IMR-90 (cell line): ENCODE measurements around the gene MSMP. TPM values are rescaled to one million over a fixed set of nuclear protein-coding genes. Genes with fewer than 3 reads are reported as not detected.
A peak's percentile ranks its signal among the peaks of the same experiment; 100 is the strongest.

ENCODE experiments used
- ATAC-seq: fragments of 200-7000 bp; cut with Tn5 transposase; 2 replicates; pipeline ENCODE4 v1.9.1; 2020; ENCODE audit warnings: low read depth, mild to moderate bottlenecking, moderate library complexity
- BruUV-seq: library from RNA; stranded (reverse); fragments of 400-500 nt; replicated peaks from 2 replicates; lab custom pipeline; 2021; lab: Mats Ljungman, UMichigan
- CTCF ChIA-PET: fragments of 300-600 bp; formaldehyde crosslinking; extraction: SDS; loops from one replicate; lab custom pipeline; 2021; ENCODE audit warnings: antibody characterized with exemption; lab: Yijun Ruan, JAX
- POLR2A ChIA-PET: fragments of 300-600 bp; sonication (Branson Sonifier 250); formaldehyde crosslinking; loops from one replicate; lab custom pipeline; 2022; ENCODE audit warnings: antibody characterized with exemption; ENCODE audit not compliant: unreplicated experiment; lab: Charles Lee
- DNase-seq: peaks from one replicate; pipeline ENCODE4 v3.0.0; 2013
- H2AFZ ChIP-seq: replicated peaks from 2 replicates; pipeline ENCODE3; 2013; ENCODE audit warnings: low read length, mild to moderate bottlenecking; ENCODE audit not compliant: poor library complexity
- H2AK5ac ChIP-seq: 2 replicates; pipeline ENCODE4 v1.6.1; 2013; ENCODE audit warnings: low read depth, low read length, inconsistent platforms
- H2AK9ac ChIP-seq: replicated peaks from 2 replicates; pipeline ENCODE3; 2013; ENCODE audit warnings: mild to moderate bottlenecking, low read depth, low read length, moderate library complexity; ENCODE audit not compliant: poor library complexity
- H2BK120ac ChIP-seq: 2 replicates; pipeline ENCODE4 v1.6.1; 2013; ENCODE audit warnings: low read depth, low read length, inconsistent platforms
- H2BK15ac ChIP-seq: 3 replicates; pipeline ENCODE4 v1.6.1; 2013; ENCODE audit warnings: low read depth, low read length, inconsistent platforms
- H2BK20ac ChIP-seq: 2 replicates; pipeline ENCODE4 v1.6.1; 2013; ENCODE audit warnings: low read depth, mild to moderate bottlenecking, inconsistent platforms, low read length, moderate library complexity
- H2BK5ac ChIP-seq: 2 replicates; pipeline ENCODE4 v1.6.1; 2013; ENCODE audit warnings: mild to moderate bottlenecking, low read depth, low read length, inconsistent platforms; ENCODE audit not compliant: poor library complexity, severe bottlenecking
- H3K14ac ChIP-seq: replicated peaks from 2 replicates; pipeline ENCODE4 v1.6.1; 2013; ENCODE audit warnings: low read depth, low read length, inconsistent platforms
- H3K18ac ChIP-seq: 2 replicates; pipeline ENCODE4 v1.6.1; 2013; ENCODE audit warnings: low read depth, low read length, control low read depth
- H3K23ac ChIP-seq: 2 replicates; pipeline ENCODE4 v1.6.1; 2013; ENCODE audit warnings: low read depth, low read length, inconsistent platforms
- H3K27ac ChIP-seq: 2 replicates; pipeline ENCODE4 v1.5.1; 2013; ENCODE audit warnings: mild to moderate bottlenecking, control low read depth, low read length; ENCODE audit not compliant: insufficient read depth
- H3K27me3 ChIP-seq: 2 replicates; pipeline ENCODE4 v1.6.1; 2013; ENCODE audit warnings: low read length; ENCODE audit not compliant: control insufficient read depth, insufficient read depth
- H3K36me3 ChIP-seq: 2 replicates; pipeline ENCODE4 v1.6.1; 2013; ENCODE audit warnings: low read length, mixed read lengths; ENCODE audit not compliant: control insufficient read depth, insufficient read depth
- H3K4ac ChIP-seq: 2 replicates; pipeline ENCODE4 v1.6.1; 2013; ENCODE audit warnings: low read depth, low read length, inconsistent platforms
- H3K4me1 ChIP-seq: 2 replicates; pipeline ENCODE4 v1.6.1; 2013; ENCODE audit warnings: low read length, mixed read lengths; ENCODE audit not compliant: control insufficient read depth, insufficient read depth
- H3K4me2 ChIP-seq: 2 replicates; pipeline ENCODE4 v1.6.1; 2013; ENCODE audit warnings: low read depth, mild to moderate bottlenecking, control low read depth, low read length, moderate library complexity
- H3K4me3 ChIP-seq: 2 replicates; pipeline ENCODE4 v1.5.1; 2013; ENCODE audit warnings: low read depth, mild to moderate bottlenecking, control low read depth, low read length, moderate library complexity; ENCODE audit not compliant: insufficient read depth
- H3K56ac ChIP-seq: 2 replicates; pipeline ENCODE4 v1.6.1; 2013; ENCODE audit warnings: low read length, inconsistent platforms; ENCODE audit not compliant: insufficient read depth; ENCODE audit errors: extremely low read depth
- H3K79me1 ChIP-seq, 2 experiments: 2 replicates each; pipeline ENCODE4 v1.6.1; 2013; ENCODE audit warnings: low read length in 2 of 2, inconsistent platforms in 1 of 2, low read depth in 1 of 2
- H3K9ac ChIP-seq: 2 replicates; pipeline ENCODE4 v1.6.1; 2013; ENCODE audit warnings: low read depth, low read length, control low read depth
- H3K9me1 ChIP-seq: 2 replicates; pipeline ENCODE4 v1.6.1; 2013; ENCODE audit warnings: low read length, inconsistent platforms; ENCODE audit not compliant: insufficient read depth
- H3K9me3 ChIP-seq: 2 replicates; pipeline ENCODE4 v1.6.1; 2013; ENCODE audit warnings: low read length; ENCODE audit not compliant: control insufficient read depth, insufficient read depth
- H4K20me1 ChIP-seq: 2 replicates; pipeline ENCODE4 v1.6.1; 2013; ENCODE audit warnings: low read length, inconsistent platforms; ENCODE audit not compliant: insufficient read depth
- H4K5ac ChIP-seq: 2 replicates; pipeline ENCODE4 v1.6.1; 2013; ENCODE audit warnings: mild to moderate bottlenecking, low read depth, low read length, control low read depth
- H4K8ac ChIP-seq, 2 experiments: 2 replicates each; pipeline ENCODE4 v1.6.1; 2013; ENCODE audit warnings: low read depth in 2 of 2, low read length in 2 of 2, control low read depth in 1 of 2, inconsistent platforms in 1 of 2
- H4K91ac ChIP-seq: 2 replicates; pipeline ENCODE4 v1.6.1; 2013; ENCODE audit warnings: low read depth, low read length, inconsistent platforms; ENCODE audit not compliant: insufficient read depth
- BHLHE40 ChIP-seq: fragments of 150-350 bp; IDR thresholded peaks from 2 replicates; pipeline ENCODE4 v1.6.1; 2016; ENCODE audit warnings: mild to moderate bottlenecking, low read depth, low read length
- CEBPB ChIP-seq: IDR thresholded peaks from 2 replicates; pipeline ENCODE4 v1.6.1; 2012; ENCODE audit warnings: low read depth, low read length, improper control_type of control experiment
- CHD1 ChIP-seq: IDR thresholded peaks from 2 replicates; pipeline ENCODE4 v1.6.1; 2012; ENCODE audit warnings: low read depth, low read length, improper control_type of control experiment
- FOS ChIP-seq: fragments of 150-350 bp; IDR thresholded peaks from 2 replicates; pipeline ENCODE4 v1.6.1; 2016; ENCODE audit warnings: low read depth, low read length
- MAFK ChIP-seq: IDR thresholded peaks from 2 replicates; pipeline ENCODE4 v1.6.1; 2012; ENCODE audit warnings: low read depth, low read length, improper control_type of control experiment
- MAZ ChIP-seq: IDR thresholded peaks from 2 replicates; pipeline ENCODE4 v1.6.1; 2012; ENCODE audit warnings: low read depth, mild to moderate bottlenecking, low read length, improper control_type of control experiment, moderate library complexity, borderline replicate concordance
- MXI1 ChIP-seq: IDR thresholded peaks from 2 replicates; pipeline ENCODE4 v1.6.1; 2012; ENCODE audit warnings: low read depth, mild to moderate bottlenecking, low read length, moderate library complexity, borderline replicate concordance
- NFE2L2 ChIP-seq: fragments of 150-350 bp; IDR thresholded peaks from 2 replicates; pipeline ENCODE4 v1.6.1; 2016; ENCODE audit warnings: low read depth, mild to moderate bottlenecking, low read length
- POLR2A ChIP-seq: IDR thresholded peaks from 2 replicates; pipeline ENCODE4 v1.6.1; 2012; ENCODE audit warnings: mild to moderate bottlenecking, low read depth, low read length
- RAD21 ChIP-seq: IDR thresholded peaks from 2 replicates; pipeline ENCODE4 v1.6.1; 2012; ENCODE audit warnings: low read length, improper control_type of control experiment
- RCOR1 ChIP-seq: IDR thresholded peaks from 2 replicates; pipeline ENCODE4 v1.6.1; 2012; ENCODE audit warnings: mild to moderate bottlenecking, low read length, improper control_type of control experiment; ENCODE audit not compliant: insufficient replicate concordance
- RFX5 ChIP-seq: IDR thresholded peaks from 2 replicates; pipeline ENCODE4 v1.8.0; 2012; ENCODE audit warnings: low read depth, mild to moderate bottlenecking, low read length, moderate library complexity
- SMC3 ChIP-seq: fragments of 150-350 bp; IDR thresholded peaks from 2 replicates; pipeline ENCODE4 v1.6.1; 2016; ENCODE audit warnings: low read depth, mild to moderate bottlenecking, antibody characterized with exemption, low read length, moderate library complexity
- WGBS, 2 experiments: methylation state at CpG; one replicate each; pipeline versions ENCODE4 v1.1.5 to v1.1.7; 2013; ENCODE audit warnings: missing lambda C conversion rate in 2 of 2; ENCODE audit not compliant: insufficient read length in 1 of 2; ENCODE audit errors: extremely low coverage in 2 of 2; 5-methylcytosine and 5-hydroxymethylcytosine counted together
- dilution Hi-C: fragments of 300-500 bp; cut with HindIII; formaldehyde crosslinking; loops from one replicate; pipeline ENCODE4 v1.14.3; 2018; ENCODE audit warnings: low sequenced_read_pairs; ENCODE audit not compliant: unreplicated experiment
- in situ Hi-C: fragments of 300-500 bp; cut with MboI; formaldehyde crosslinking; loops from 3 replicates; pipeline ENCODE4 v1.14.3; 2019; ENCODE audit warnings: low sequenced_read_pairs, inconsistent platforms, mixed read lengths
- intact Hi-C: fragments of 100-400 bp; cut with micrococcal nuclease; formaldehyde crosslinking; loops from 2 replicates; pipeline ENCODE4 v1.10.0; 2022
- polyA plus RNA-seq, 3 experiments: library from polyadenylated mRNA; depleted of rRNA; stranded (reverse); fragments of >200 nt; gene quantifications; 2 replicates each; pipeline ENCODE4 v1.2.3, GENCODE V29; 2012; ENCODE audit warnings: low replicate concordance in 1 of 3
- total RNA-seq: library from RNA; depleted of rRNA; stranded (reverse); fragments of >200 nt; gene quantifications from 2 replicates; pipeline ENCODE4 v1.2.3, GENCODE V29; 2012
- TF ChIP-seq, protein P1 (sequence below): fragments of 150-350 bp; IDR thresholded peaks from 2 replicates; pipeline ENCODE4 v1.6.1; 2017; ENCODE audit warnings: mild to moderate bottlenecking, antibody characterized with exemption, low read length, low read depth
- TF ChIP-seq, protein P2 (sequence below): fragments of 150-350 bp; IDR thresholded peaks from 2 replicates; pipeline ENCODE4 v1.6.1; 2016; ENCODE audit warnings: low read depth, mild to moderate bottlenecking, low read length, moderate library complexity, borderline replicate concordance
- TF ChIP-seq, protein P3 (sequence below): conservative IDR thresholded peaks from 2 replicates; pipeline ENCODE4 v1.5.1; 2012; ENCODE audit warnings: mild to moderate bottlenecking, low read depth, low read length, improper control_type of control experiment

The MSMP gene
- total and polyA plus RNA-seq, 2 of the 4 experiments (the other 2 are of a cell fraction), result not detected

DNA sequence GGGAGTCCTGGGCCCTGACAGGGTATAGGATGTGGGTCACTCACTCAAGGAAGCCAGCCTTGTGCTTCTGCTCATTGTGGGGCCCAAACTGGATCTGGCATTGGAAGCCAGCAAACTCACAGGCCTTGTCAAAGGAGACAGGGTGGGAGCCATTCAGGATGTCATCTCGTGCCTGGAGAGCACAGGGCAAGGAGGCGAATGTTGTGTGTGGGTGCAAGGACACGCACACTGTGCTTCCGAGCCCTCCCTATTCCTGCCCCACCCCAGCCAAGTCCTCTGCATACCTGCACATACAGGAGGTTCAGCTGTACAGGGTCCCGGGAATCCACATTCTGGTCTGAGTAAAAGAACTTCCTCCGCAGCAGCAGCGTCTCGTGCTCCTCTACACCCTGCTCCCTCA lies 30.2 kb downstream of the MSMP start:
- in situ Hi-C loops (no loop called here), intact Hi-C loops (no loop called here), dilution Hi-C loops (no loop called here)
- no peak overlapping the region for H2BK20ac ChIP-seq
- peaks cover 53 to 88% of the 10 kb centered on the region in 2 experiments for H3K79me1 ChIP-seq
- WGBS, 2 experiments, result no CpG with 5 or more reads among the region's 8 CpGs
- no peak overlapping the region for H3K56ac ChIP-seq
- no peak overlapping the region for H3K4me3 ChIP-seq
- H3K14ac ChIP-seq, result no peak overlapping the region
- no peak overlapping the region for H3K4ac ChIP-seq
- H3K27ac ChIP-seq, result no peak overlapping the region
- TF ChIP-seq MAFK (no peak), CEBPB (no peak), CHD1 (no peak), SMC3 (no peak), NFE2L2 (no peak), MXI1 (no peak), BHLHE40 (no peak), RFX5 (no peak), FOS (no peak), RAD21 (no peak), POLR2A (no peak), RCOR1 (no peak), MAZ (no peak)
- TF ChIP-seq, protein P1, sequence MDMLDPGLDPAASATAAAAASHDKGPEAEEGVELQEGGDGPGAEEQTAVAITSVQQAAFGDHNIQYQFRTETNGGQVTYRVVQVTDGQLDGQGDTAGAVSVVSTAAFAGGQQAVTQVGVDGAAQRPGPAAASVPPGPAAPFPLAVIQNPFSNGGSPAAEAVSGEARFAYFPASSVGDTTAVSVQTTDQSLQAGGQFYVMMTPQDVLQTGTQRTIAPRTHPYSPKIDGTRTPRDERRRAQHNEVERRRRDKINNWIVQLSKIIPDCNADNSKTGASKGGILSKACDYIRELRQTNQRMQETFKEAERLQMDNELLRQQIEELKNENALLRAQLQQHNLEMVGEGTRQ, result no peak
- TF ChIP-seq, protein P2, sequence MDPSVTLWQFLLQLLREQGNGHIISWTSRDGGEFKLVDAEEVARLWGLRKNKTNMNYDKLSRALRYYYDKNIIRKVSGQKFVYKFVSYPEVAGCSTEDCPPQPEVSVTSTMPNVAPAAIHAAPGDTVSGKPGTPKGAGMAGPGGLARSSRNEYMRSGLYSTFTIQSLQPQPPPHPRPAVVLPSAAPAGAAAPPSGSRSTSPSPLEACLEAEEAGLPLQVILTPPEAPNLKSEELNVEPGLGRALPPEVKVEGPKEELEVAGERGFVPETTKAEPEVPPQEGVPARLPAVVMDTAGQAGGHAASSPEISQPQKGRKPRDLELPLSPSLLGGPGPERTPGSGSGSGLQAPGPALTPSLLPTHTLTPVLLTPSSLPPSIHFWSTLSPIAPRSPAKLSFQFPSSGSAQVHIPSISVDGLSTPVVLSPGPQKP, result no peak
- TF ChIP-seq, protein P3, sequence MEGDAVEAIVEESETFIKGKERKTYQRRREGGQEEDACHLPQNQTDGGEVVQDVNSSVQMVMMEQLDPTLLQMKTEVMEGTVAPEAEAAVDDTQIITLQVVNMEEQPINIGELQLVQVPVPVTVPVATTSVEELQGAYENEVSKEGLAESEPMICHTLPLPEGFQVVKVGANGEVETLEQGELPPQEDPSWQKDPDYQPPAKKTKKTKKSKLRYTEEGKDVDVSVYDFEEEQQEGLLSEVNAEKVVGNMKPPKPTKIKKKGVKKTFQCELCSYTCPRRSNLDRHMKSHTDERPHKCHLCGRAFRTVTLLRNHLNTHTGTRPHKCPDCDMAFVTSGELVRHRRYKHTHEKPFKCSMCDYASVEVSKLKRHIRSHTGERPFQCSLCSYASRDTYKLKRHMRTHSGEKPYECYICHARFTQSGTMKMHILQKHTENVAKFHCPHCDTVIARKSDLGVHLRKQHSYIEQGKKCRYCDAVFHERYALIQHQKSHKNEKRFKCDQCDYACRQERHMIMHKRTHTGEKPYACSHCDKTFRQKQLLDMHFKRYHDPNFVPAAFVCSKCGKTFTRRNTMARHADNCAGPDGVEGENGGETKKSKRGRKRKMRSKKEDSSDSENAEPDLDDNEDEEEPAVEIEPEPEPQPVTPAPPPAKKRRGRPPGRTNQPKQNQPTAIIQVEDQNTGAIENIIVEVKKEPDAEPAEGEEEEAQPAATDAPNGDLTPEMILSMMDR, result no peak
- peaks cover 17% of the 10 kb centered on the region for H3K4me1 ChIP-seq
- no peak overlapping the region for H3K9ac ChIP-seq
- H3K4me2 ChIP-seq, result no peak overlapping the region
- no peak overlapping the region for H2AK5ac ChIP-seq
- no peak overlapping the region for H3K23ac ChIP-seq
- no peak for DNase-seq
- H3K18ac ChIP-seq, result no peak overlapping the region
- BruUV-seq, result no TSS peak
- peaks cover 62% of the 10 kb centered on the region for H3K36me3 ChIP-seq
- peaks cover 7% of the 10 kb centered on the region; the same call in 1 of the 2 replicates for H3K9me1 ChIP-seq
- ATAC-seq, result no peak
- H4K8ac ChIP-seq, result no peak overlapping the region
- no peak overlapping the region for H2AFZ ChIP-seq
- H2AK9ac ChIP-seq, result no peak overlapping the region
- CTCF ChIA-PET, result interaction anchor here (0.6 to 1.0 kb wide), 2 partner anchors 28 to 39 kb away, joined by 3 read pairs; no protein-coding TSS in a partner anchor
- H2BK120ac ChIP-seq, result no peak overlapping the region
- H4K5ac ChIP-seq, result no peak overlapping the region
- POLR2A ChIA-PET, result no interaction called here
- H2BK15ac ChIP-seq, result no peak overlapping the region
- peaks cover 40% of the 10 kb centered on the region for H4K20me1 ChIP-seq
- peak overlapping the region; percentile 8 for H2BK5ac ChIP-seq
- no peak overlapping the region for H4K91ac ChIP-seq
- H3K9me3 ChIP-seq, result no peaks in the 10 kb centered on the region
- no peaks in the 10 kb centered on the region for H3K27me3 ChIP-seq
